Measurements from ENCODE around the gene SGCD. TPM values are rescaled to one million over a fixed set of nuclear protein-coding genes. Genes with fewer than 3 reads are reported as not detected.
"Not testable (repeated sequence)": the region's sequence is repeated elsewhere in the genome, so short reads cannot be mapped to it uniquely, and the experiment has no call there.

Gene SGCD
- total RNA-seq, 4 donors from 2014 or later, result 16.7 to 38.6 (median 27.7) TPM

DNA sequence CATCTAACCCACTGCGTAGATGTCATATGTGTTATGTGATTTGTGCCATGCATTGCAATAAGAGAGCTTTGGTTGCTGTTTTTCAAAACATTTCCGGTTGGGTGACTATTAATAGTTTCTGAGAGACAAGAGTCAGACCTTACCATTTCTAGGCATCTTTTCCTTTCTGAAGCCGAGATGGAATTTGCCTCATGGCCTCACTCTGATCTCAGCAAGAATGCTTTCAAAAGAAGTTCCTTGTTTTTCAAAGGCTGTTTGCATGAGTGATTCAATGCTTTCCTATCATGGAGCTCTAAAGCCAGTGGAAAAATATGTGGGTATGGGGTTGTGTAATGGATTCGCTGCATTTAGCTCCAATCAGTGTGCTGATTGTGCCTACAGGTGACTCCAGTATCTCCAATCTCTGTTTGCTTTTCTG lies 320.1 kb downstream of the SGCD start:
- TF ChIP-seq POLR2AphosphoS5 (IDR thresholded peaks at IDR 0.05) (peak in 1 of 2 donors; percentile 61), EP300 (IDR thresholded peaks at IDR 0.05) (no peak)
- H3K4me1 ChIP-seq, result peaks cover 0 to 29% (median 12%) of the 10 kb centered on the region in 4 donors
- no peaks in the 10 kb centered on the region for H3K27me3 ChIP-seq
- no peak for DNase-seq (ENCODE audit: extremely low spot score)
- no peaks in the 10 kb centered on the region for H3K9me3 ChIP-seq
- H3K4me3 ChIP-seq, result no peak overlapping the region
- peak overlapping the region; percentile 56 to 75 (median 63) for H3K27ac ChIP-seq (replicated peaks in 1 of 4)
- intact Hi-C loops (cut with DNase I), result loop anchor here (10.0 kb wide), 1 partner anchor 1552 kb away; no protein-coding TSS in a partner anchor
- WGBS, result 50% methylated on average over 4 of the region's 4 CpGs
- no peaks in the 10 kb centered on the region for H3K36me3 ChIP-seq

DNA sequence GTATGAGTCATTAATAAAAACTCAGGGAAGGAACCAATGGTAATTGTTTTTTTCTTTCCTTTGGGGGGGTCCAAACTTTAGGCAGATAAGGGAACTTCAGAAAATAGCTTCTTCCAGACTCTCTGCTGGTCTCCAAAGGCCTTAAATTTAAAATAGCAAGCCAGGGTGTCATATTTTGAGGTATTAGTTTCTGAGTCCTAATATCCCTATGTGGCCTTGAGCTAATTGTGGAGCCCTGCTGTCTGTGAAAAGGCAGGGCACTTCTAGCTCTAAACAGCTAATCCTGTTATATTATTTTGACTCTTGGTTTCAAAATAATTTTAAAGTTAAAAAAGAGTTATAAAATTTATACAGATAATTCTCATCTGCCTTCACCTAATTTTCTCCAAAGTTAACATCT lies 327.5 kb downstream of the SGCD start:
- no peak overlapping the region for H3K27ac ChIP-seq (replicated peaks in 1 of 4)

DNA sequence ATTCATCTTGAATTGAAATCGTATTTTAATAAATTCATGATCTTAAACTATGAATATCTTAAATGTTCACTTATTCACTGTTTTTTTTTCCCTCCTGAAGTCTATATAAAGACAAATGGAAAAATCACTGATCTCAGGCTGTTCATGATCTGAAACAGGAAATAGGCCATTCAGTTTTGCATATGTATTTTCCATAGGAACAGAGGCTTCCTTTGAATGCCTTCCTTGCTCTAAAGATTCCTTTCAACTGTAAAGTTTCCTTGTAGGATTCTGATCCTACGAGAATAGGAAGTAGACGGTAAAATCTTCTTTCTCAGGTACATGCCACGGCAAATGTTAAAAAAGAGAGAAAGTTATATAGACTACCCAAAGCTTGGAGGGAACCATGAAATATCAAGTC lies 328.8 kb downstream of the SGCD start:
- Histone ChIP-seq H3K36me3 (no peaks in the 10 kb centered on the region), H3K4me1 (peaks cover 0 to 5% (median 0%) of the 10 kb centered on the region in 4 donors), H3K27me3 (no peaks in the 10 kb centered on the region), H3K27ac (replicated peaks in 1 of 4) (no peak overlapping the region), H3K4me3 (no peak overlapping the region), H3K9me3 (no peaks in the 10 kb centered on the region)
- WGBS, result 87% methylated on average over 4 of the region's 4 CpGs
- TF ChIP-seq POLR2A (IDR thresholded peaks at IDR 0.05; ENCODE audit: low read depth) (no peak), EP300 (IDR thresholded peaks at IDR 0.05) (no peak)
- TF ChIP-seq, protein P1, sequence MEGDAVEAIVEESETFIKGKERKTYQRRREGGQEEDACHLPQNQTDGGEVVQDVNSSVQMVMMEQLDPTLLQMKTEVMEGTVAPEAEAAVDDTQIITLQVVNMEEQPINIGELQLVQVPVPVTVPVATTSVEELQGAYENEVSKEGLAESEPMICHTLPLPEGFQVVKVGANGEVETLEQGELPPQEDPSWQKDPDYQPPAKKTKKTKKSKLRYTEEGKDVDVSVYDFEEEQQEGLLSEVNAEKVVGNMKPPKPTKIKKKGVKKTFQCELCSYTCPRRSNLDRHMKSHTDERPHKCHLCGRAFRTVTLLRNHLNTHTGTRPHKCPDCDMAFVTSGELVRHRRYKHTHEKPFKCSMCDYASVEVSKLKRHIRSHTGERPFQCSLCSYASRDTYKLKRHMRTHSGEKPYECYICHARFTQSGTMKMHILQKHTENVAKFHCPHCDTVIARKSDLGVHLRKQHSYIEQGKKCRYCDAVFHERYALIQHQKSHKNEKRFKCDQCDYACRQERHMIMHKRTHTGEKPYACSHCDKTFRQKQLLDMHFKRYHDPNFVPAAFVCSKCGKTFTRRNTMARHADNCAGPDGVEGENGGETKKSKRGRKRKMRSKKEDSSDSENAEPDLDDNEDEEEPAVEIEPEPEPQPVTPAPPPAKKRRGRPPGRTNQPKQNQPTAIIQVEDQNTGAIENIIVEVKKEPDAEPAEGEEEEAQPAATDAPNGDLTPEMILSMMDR (IDR thresholded peaks at IDR 0.05), result no peak
- intact Hi-C loops (cut with DNase I), result no loop called here
- no peak for DNase-seq (ENCODE audit: extremely low spot score)

More for the DNA sequence above, 327.5 kb downstream of the SGCD start:
- no peak for DNase-seq (ENCODE audit: extremely low spot score)
- H3K4me1 ChIP-seq, result peaks cover 0 to 5% (median 0%) of the 10 kb centered on the region in 4 donors
- TF ChIP-seq POLR2A (IDR thresholded peaks at IDR 0.05; ENCODE audit: low read depth) (no peak), POLR2AphosphoS5 (IDR thresholded peaks at IDR 0.05) (no peak), EP300 (IDR thresholded peaks at IDR 0.05) (no peak)
- TF ChIP-seq, protein P1 (IDR thresholded peaks at IDR 0.05), result no peak
- no peaks in the 10 kb centered on the region for H3K9me3 ChIP-seq
- no peaks in the 10 kb centered on the region for H3K36me3 ChIP-seq
- H3K4me3 ChIP-seq, result no peak overlapping the region
- no peaks in the 10 kb centered on the region for H3K27me3 ChIP-seq
- intact Hi-C loops (cut with DNase I), result no loop called here

DNA sequence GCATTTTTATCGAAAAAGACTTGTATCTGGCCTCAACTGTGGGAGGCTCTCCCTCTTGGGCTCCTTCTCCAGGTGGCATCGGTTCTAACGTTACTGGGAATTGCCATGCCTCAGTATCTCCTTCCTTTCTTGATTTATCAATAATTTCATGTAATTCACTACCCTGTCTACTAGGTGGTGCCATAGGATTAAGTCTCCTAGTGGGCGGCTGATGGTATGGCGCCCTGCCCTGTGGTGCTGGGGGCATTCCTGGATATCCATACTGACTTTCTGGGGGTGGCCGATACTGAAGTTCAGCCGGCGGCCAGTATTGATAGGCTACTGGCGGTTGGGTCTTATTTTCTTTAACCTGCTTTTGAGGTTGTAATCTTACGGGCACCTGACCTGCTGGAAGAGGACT lies 337.9 kb downstream of the SGCD start:
- H3K27me3 ChIP-seq; H3K9me3 ChIP-seq; intact Hi-C loops (cut with DNase I); H3K27ac ChIP-seq (replicated peaks in 1 of 4); H3K4me1 ChIP-seq; DNase-seq (ENCODE audit: extremely low spot score); H3K36me3 ChIP-seq; H3K4me3 ChIP-seq: not testable (repeated sequence)
- 86% methylated on average over 5 of the region's 10 CpGs for WGBS

DNA sequence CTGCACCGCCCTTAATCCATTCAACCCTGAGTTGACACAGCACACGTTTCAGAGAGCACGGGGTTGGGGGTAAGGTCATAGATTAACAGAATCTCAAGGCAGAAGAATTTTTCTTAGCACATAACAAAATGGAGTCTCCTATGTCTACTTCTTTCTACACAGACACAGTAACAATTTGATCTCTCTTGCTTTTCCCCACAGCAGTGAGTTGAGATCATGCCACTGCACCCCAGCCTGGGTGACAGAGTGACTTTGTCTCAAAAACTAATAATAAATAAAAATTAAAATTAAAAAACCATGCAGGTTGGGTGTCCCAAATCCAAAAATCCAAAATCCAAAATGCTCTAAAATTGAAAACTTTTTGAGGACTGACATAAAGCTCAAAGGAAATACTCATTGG lies 339.7 kb downstream of the SGCD start:
- not testable (repeated sequence) for H3K4me1 ChIP-seq
- no CpG with 5 or more reads among the region's 3 CpGs for WGBS

DNA sequence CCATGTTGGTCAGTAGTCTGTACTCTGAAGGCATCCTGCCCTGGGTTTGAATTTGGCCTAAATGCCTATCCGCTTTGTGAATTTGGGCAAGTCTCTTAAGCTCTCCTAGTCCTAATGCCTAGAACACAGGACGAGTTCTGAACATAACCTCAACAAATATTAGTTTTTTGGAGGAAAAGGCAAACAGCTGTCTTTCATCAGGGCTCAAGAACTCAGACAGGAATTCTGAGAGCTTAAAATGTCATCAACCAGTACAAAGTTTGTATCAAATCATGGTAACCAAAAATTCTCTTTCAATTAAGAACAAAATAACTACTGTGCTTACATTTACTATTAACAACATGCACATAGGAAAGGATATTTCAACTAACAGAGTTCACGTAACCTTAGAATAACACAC lies 340.7 kb downstream of the SGCD start:
- intact Hi-C loops (cut with DNase I), result no loop called here
- Histone ChIP-seq H3K4me3 (no peak overlapping the region), H3K36me3 (no peaks in the 10 kb centered on the region), H3K9me3 (no peaks in the 10 kb centered on the region), H3K27me3 (no peaks in the 10 kb centered on the region), H3K27ac (replicated peaks in 1 of 4) (no peak overlapping the region), H3K4me1 (no peaks in the 10 kb centered on the region)
- TF ChIP-seq, protein P1 (IDR thresholded peaks at IDR 0.05), result no peak
- no peak for TF ChIP-seq POLR2A (IDR thresholded peaks at IDR 0.05; ENCODE audit: low read depth)
- TF ChIP-seq EP300 (IDR thresholded peaks at IDR 0.05), result no peak
- no peak for TF ChIP-seq POLR2AphosphoS5 (IDR thresholded peaks at IDR 0.05)
- no peak for DNase-seq (ENCODE audit: extremely low spot score)
- 89% methylated on average over 3 of the region's 3 CpGs for WGBS

More for the DNA sequence above, 339.7 kb downstream of the SGCD start:
- H3K27ac ChIP-seq (replicated peaks in 1 of 4); H3K9me3 ChIP-seq; H3K36me3 ChIP-seq; H3K27me3 ChIP-seq; intact Hi-C loops (cut with DNase I); H3K4me3 ChIP-seq; DNase-seq (ENCODE audit: extremely low spot score): not testable (repeated sequence)
